ENCODE data around the gene PCDH9. TPM values are rescaled to one million over a fixed set of nuclear protein-coding genes. Genes with fewer than 3 reads are reported as not detected.

Gene PCDH9
- total RNA-seq, 2 donors from 2014 or later = 0.44 to 1.0 TPM

GRCh38 chr13:66811455-66811854 is 418.7 kb downstream of the PCDH9 start:
- intact Hi-C loops (cut with DNase I) = no loop called here
- H3K4me1 ChIP-seq = no peaks in the 10 kb centered on the region
- no peaks in the 10 kb centered on the region for H3K9me3 ChIP-seq
- no peak overlapping the region for H3K9ac ChIP-seq (ENCODE audit: low read depth in 2 of 2, low read length in 2 of 2)
- no peak overlapping the region for H3K27ac ChIP-seq
- no peak overlapping the region for H3K4me3 ChIP-seq
- DNase-seq = no peak
- no peaks in the 10 kb centered on the region for H3K27me3 ChIP-seq
- H3K36me3 ChIP-seq = no peaks in the 10 kb centered on the region
- no peak for TF ChIP-seq CTCF (IDR thresholded peaks at IDR 0.05)

GRCh38 chr13:66809485-66809884 is 420.7 kb downstream of the PCDH9 start:
- DNase-seq = no peak
- no peaks in the 10 kb centered on the region for H3K36me3 ChIP-seq
- H3K9me3 ChIP-seq = no peaks in the 10 kb centered on the region
- H3K9ac ChIP-seq (ENCODE audit: low read depth in 2 of 2, low read length in 2 of 2) = no peak overlapping the region
- no peak overlapping the region for H3K4me3 ChIP-seq
- no peaks in the 10 kb centered on the region for H3K4me1 ChIP-seq
- no peaks in the 10 kb centered on the region for H3K27me3 ChIP-seq
- no peak overlapping the region for H3K27ac ChIP-seq
- no peak for TF ChIP-seq CTCF (IDR thresholded peaks at IDR 0.05)
- intact Hi-C loops (cut with DNase I) = no loop called here

- Histone ChIP-seq H3K4me3 (no peak overlapping the region), H3K9me3 (no peaks in the 10 kb centered on the region), H3K4me1 (no peaks in the 10 kb centered on the region), H3K9ac (ENCODE audit: low read depth in 2 of 2, low read length in 2 of 2) (no peak overlapping the region), H3K27me3 (no peaks in the 10 kb centered on the region), H3K36me3 (no peaks in the 10 kb centered on the region), H3K27ac (no peak overlapping the region)
- TF ChIP-seq CTCF (IDR thresholded peaks at IDR 0.05) = no peak
- intact Hi-C loops (cut with DNase I) = no loop called here
- no peak for DNase-seq
Measured at GRCh38 chr13:66807251-66807650, 422.9 kb downstream of the PCDH9 start.

- no peak overlapping the region for H3K9ac ChIP-seq (ENCODE audit: low read depth in 2 of 2, low read length in 2 of 2)
- no peak overlapping the region for H3K27ac ChIP-seq
- no peak for TF ChIP-seq CTCF (IDR thresholded peaks at IDR 0.05)
- no peaks in the 10 kb centered on the region for H3K4me1 ChIP-seq
- H3K36me3 ChIP-seq = no peaks in the 10 kb centered on the region
- no peak overlapping the region for H3K4me3 ChIP-seq
- no peak for DNase-seq
- H3K27me3 ChIP-seq = no peaks in the 10 kb centered on the region
- no peaks in the 10 kb centered on the region for H3K9me3 ChIP-seq
- intact Hi-C loops (cut with DNase I) = no loop called here
Measured at GRCh38 chr13:66805657-66806056, 424.5 kb downstream of the PCDH9 start.

GRCh38 chr13:66803808-66804456 is 426.2 kb downstream of the PCDH9 start:
- intact Hi-C loops (cut with DNase I) = no loop called here
- no peak for TF ChIP-seq CTCF (IDR thresholded peaks at IDR 0.05)
- H3K27me3 ChIP-seq = no peaks in the 10 kb centered on the region
- H3K4me1 ChIP-seq = no peaks in the 10 kb centered on the region
- DNase-seq = no peak
- no peak overlapping the region for H3K9ac ChIP-seq (ENCODE audit: low read depth in 2 of 2, low read length in 2 of 2)
- H3K36me3 ChIP-seq = no peaks in the 10 kb centered on the region
- no peak overlapping the region for H3K27ac ChIP-seq
- no peak overlapping the region for H3K4me3 ChIP-seq
- H3K9me3 ChIP-seq = no peaks in the 10 kb centered on the region
